H7 (cell line): ENCODE results near the gene MAN2A2. TPM values are rescaled to one million over a fixed set of nuclear protein-coding genes. Genes with fewer than 3 reads are reported as not detected.
"Not testable (repeated sequence)": the region's sequence is repeated elsewhere in the genome, so short reads cannot be mapped to it uniquely, and the experiment has no call there.

ENCODE experiments used
- DNase-seq: peaks from one replicate; pipeline ENCODE4 v3.0.0; 2012
- H3K27me3 ChIP-seq: 2 replicates; pipeline ENCODE4 v1.6.0; 2011; ENCODE audit warnings: mild to moderate bottlenecking, low read length; ENCODE audit not compliant: control insufficient read depth, insufficient read depth
- H3K36me3 ChIP-seq: replicated peaks from 2 replicates; pipeline ENCODE4 v1.5.1; 2011; ENCODE audit warnings: low read length; ENCODE audit not compliant: control insufficient read depth, insufficient read depth
- H3K4me3 ChIP-seq: 2 replicates; pipeline ENCODE4 v1.5.1; 2011; ENCODE audit warnings: low read depth, mild to moderate bottlenecking, control low read depth, low read length, moderate library complexity; ENCODE audit not compliant: insufficient read depth
- total RNA-seq: library from RNA; depleted of rRNA; stranded (reverse); fragments of >200 nt; shearing (Covaris generic); gene quantifications from 2 replicates; pipeline ENCODE4 v1.2.3, GENCODE V29; 2014

The MAN2A2 gene
- total RNA-seq, 1 experiment from 2014 or later: 7.4 TPM

- Histone ChIP-seq H3K27me3 (no peaks in the 10 kb centered on the region), H3K36me3 (no peaks in the 10 kb centered on the region), H3K4me3 (no peak overlapping the region)
- DNase-seq: no peak
Observed at GRCh38 chr15:90866800-90867199, 36.3 kb upstream of the MAN2A2 start.

GRCh38 chr15:90868261-90868689 lies 34.8 kb upstream of the MAN2A2 start, which contains the start of gene FURIN:
FURIN (plus strand) TSS chr15:90868588; CDS start chr15:90875741, 7,153 bp downstream.
- H3K27me3 ChIP-seq: no peaks in the 10 kb centered on the region
- no peak within 1 kb of the TSS for H3K4me3 ChIP-seq
- H3K36me3 ChIP-seq: no peaks in the 10 kb centered on the region
- no peak for DNase-seq

GRCh38 chr15:90869140-90869541 lies 34.0 kb upstream of the MAN2A2 start:
- H3K36me3 ChIP-seq: no peaks in the 10 kb centered on the region
- no peak for DNase-seq
- no peak overlapping the region for H3K4me3 ChIP-seq
- H3K27me3 ChIP-seq: no peaks in the 10 kb centered on the region

GRCh38 chr15:90869601-90870353 lies 33.3 kb upstream of the MAN2A2 start:
- peak; percentile 70 for DNase-seq
- Histone ChIP-seq H3K27me3 (no peaks in the 10 kb centered on the region), H3K4me3 (no peak overlapping the region), H3K36me3 (no peaks in the 10 kb centered on the region)

GRCh38 chr15:90870354-90871138 lies 32.6 kb upstream of the MAN2A2 start:
- no peaks in the 10 kb centered on the region for H3K27me3 ChIP-seq
- H3K4me3 ChIP-seq: peak overlapping the region; percentile 65
- DNase-seq: no peak
- H3K36me3 ChIP-seq: no peaks in the 10 kb centered on the region

GRCh38 chr15:90871139-90871715 lies 31.9 kb upstream of the MAN2A2 start:
- Histone ChIP-seq H3K27me3 (no peaks in the 10 kb centered on the region), H3K4me3 (peak overlapping the region; percentile 65), H3K36me3 (no peaks in the 10 kb centered on the region; the same call in 1 of the 2 replicates)
- DNase-seq: peak; percentile 84

GRCh38 chr15:90871716-90872485 lies 31.2 kb upstream of the MAN2A2 start:
- H3K4me3 ChIP-seq: peak overlapping the region; percentile 65
- peaks cover 4% of the 10 kb centered on the region for H3K36me3 ChIP-seq
- no peaks in the 10 kb centered on the region for H3K27me3 ChIP-seq
- DNase-seq: peak; percentile 90

- Histone ChIP-seq H3K27me3 (no peaks in the 10 kb centered on the region), H3K4me3 (peak overlapping the region; percentile 65)
- peak; percentile 54 for DNase-seq
Observed at GRCh38 chr15:90872486-90873184, 30.5 kb upstream of the MAN2A2 start.

GRCh38 chr15:90873488-90873997 lies 29.6 kb upstream of the MAN2A2 start:
- no peak for DNase-seq
- Histone ChIP-seq H3K36me3 (peaks cover 13% of the 10 kb centered on the region), H3K4me3 (no peak overlapping the region), H3K27me3 (no peaks in the 10 kb centered on the region)

More at GRCh38 chr15:90872486-90873184, 30.5 kb upstream of the MAN2A2 start:
- peaks cover 9% of the 10 kb centered on the region for H3K36me3 ChIP-seq

- DNase-seq: peak; percentile 86
- Histone ChIP-seq H3K36me3 (peaks cover 14% of the 10 kb centered on the region), H3K27me3 (no peaks in the 10 kb centered on the region), H3K4me3 (no peak overlapping the region)
Observed at GRCh38 chr15:90873998-90874605, 29.0 kb upstream of the MAN2A2 start.

GRCh38 chr15:90874986-90875385 lies 28.1 kb upstream of the MAN2A2 start:
- peaks cover 14% of the 10 kb centered on the region for H3K36me3 ChIP-seq
- not testable (repeated sequence) for DNase-seq, H3K27me3 ChIP-seq, H3K4me3 ChIP-seq

GRCh38 chr15:90875549-90875981 lies 27.5 kb upstream of the MAN2A2 start:
- DNase-seq: no peak
- Histone ChIP-seq H3K36me3 (peaks cover 14% of the 10 kb centered on the region), H3K27me3 (no peaks in the 10 kb centered on the region), H3K4me3 (no peak overlapping the region)

GRCh38 chr15:90876046-90876445 lies 27.1 kb upstream of the MAN2A2 start:
- DNase-seq: no peak
- peaks cover 16% of the 10 kb centered on the region for H3K36me3 ChIP-seq
- H3K4me3 ChIP-seq: no peak overlapping the region
- no peaks in the 10 kb centered on the region for H3K27me3 ChIP-seq
